Breast epithelium (tissue), 4 donors: ENCODE measurements around the gene ATP8B4. TPM values are rescaled to one million over a fixed set of nuclear protein-coding genes. Genes with fewer than 3 reads are reported as not detected.

Experiments used
- DNase-seq, 2 donors: peaks; one replicate each; pipeline ENCODE4 v3.0.0-alpha.2; 2019; ENCODE audit warnings: low spot score in 2 of 2
- H3K27ac ChIP-seq, 2 donors: fragments of 200-600 bp; sonication (generic) in 1 of 2; one replicate each; pipeline ENCODE4 v1.5.1; 2016 to 2019; ENCODE audit warnings: mild to moderate bottlenecking in 1 of 2
- H3K27me3 ChIP-seq, 2 donors: fragments of 200-600 bp; sonication (generic) in 1 of 2; one replicate each; pipeline versions ENCODE4 v1.5.1 to v1.6.0; 2017 to 2019; ENCODE audit warnings: control low read depth in 1 of 2, mild to moderate bottlenecking in 1 of 2
- H3K36me3 ChIP-seq: fragments of 200-600 bp; one replicate; pipeline ENCODE4 v1.5.1; 2019
- H3K4me1 ChIP-seq, 2 donors: fragments of 200-600 bp; sonication (generic); one replicate each; pipeline ENCODE4 v1.5.1; 2016 to 2019; ENCODE audit warnings: control low read depth in 1 of 2
- H3K4me3 ChIP-seq, 3 donors: fragments of 200-600 bp; sonication (generic); 1 replicate in 2 of 3; 2 replicates in 1 of 3; pipeline ENCODE4 v1.5.1; 2016 to 2019; ENCODE audit warnings: mild to moderate bottlenecking in 3 of 3, moderate library complexity in 2 of 3
- H3K9me3 ChIP-seq, 2 donors: fragments of 200-600 bp; sonication (generic) in 1 of 2; one replicate each; pipeline ENCODE4 v1.5.1; 2016 to 2019; ENCODE audit warnings: control low read depth in 1 of 2
- POLR2A ChIP-seq: fragments of 450-650 bp; IDR thresholded peaks from one replicate; pipeline ENCODE4 v1.6.1; 2016; ENCODE audit warnings: antibody characterized with exemption, mild to moderate bottlenecking, moderate library complexity
- POLR2AphosphoS5 ChIP-seq, 3 donors: sonication (generic); formaldehyde crosslinking; IDR thresholded peaks; one replicate each; pipeline ENCODE4 v1.6.1; 2017; ENCODE audit warnings: antibody characterized with exemption in 3 of 3
- intact Hi-C: fragments of 100-400 bp; cut with DNase I; formaldehyde crosslinking; loops from one replicate; pipeline ENCODE4 v1.15.1; 2023; ENCODE audit warnings: low total_unique reads
- total RNA-seq, 3 donors: library from RNA; depleted of rRNA; stranded (reverse); fragments of >200 nt; gene quantifications; one replicate each; pipeline ENCODE4 v1.1.0, GENCODE V29; 2016
- TF ChIP-seq, protein P1 (sequence below), 3 donors: fragments of 450-650 bp; IDR thresholded peaks; one replicate each; pipeline ENCODE4 v1.5.1; 2016 to 2017; ENCODE audit warnings: antibody characterized with exemption in 3 of 3, mild to moderate bottlenecking in 3 of 3, moderate library complexity in 3 of 3

The ATP8B4 gene
- total RNA-seq, 3 donors from 2014 or later = 7.9 to 28.3 (median 9.5) TPM

DNA sequence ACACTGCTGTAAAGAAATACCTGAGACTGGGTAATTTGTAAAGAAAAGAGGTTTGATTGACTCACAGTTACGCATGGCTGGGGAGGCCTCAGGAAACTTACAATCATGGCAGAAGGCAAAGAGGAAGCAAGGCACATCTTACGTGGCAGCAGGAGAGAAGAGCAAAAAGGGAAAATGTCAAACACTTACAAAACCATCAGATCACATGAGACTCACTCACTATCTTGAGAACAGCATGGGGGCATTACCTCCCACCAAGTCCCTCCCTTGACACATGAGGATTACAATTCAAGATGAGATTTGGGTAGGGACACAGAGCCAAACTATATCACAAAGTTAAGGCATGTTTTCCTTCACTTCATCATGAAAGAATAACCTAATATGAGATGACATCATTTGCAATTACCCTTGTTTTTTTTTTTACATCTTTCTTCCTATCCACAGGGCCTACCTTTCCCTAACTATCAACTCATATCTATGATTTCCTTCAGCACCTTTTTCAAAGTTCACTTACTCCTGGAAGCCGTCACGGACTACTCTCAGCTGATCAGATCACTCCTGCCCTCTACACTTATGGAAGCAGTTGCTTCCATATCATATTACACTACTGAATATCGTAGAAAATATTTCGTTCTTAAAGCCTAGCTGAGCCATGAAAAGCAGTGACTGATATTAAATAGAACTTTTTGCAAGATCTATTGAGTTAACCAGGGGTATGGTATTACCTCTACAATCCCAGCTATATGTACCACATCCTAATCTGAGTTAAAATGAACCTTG, 25.5 kb upstream of the ATP8B4 start:
- Histone ChIP-seq H3K4me3 (no peak overlapping the region), H3K27me3 (no peaks in the 10 kb centered on the region), H3K4me1 (no peaks in the 10 kb centered on the region), H3K9me3 (no peaks in the 10 kb centered on the region), H3K36me3 (no peaks in the 10 kb centered on the region), H3K27ac (no peak overlapping the region)
- intact Hi-C loops = no loop called here
- TF ChIP-seq, protein P1, sequence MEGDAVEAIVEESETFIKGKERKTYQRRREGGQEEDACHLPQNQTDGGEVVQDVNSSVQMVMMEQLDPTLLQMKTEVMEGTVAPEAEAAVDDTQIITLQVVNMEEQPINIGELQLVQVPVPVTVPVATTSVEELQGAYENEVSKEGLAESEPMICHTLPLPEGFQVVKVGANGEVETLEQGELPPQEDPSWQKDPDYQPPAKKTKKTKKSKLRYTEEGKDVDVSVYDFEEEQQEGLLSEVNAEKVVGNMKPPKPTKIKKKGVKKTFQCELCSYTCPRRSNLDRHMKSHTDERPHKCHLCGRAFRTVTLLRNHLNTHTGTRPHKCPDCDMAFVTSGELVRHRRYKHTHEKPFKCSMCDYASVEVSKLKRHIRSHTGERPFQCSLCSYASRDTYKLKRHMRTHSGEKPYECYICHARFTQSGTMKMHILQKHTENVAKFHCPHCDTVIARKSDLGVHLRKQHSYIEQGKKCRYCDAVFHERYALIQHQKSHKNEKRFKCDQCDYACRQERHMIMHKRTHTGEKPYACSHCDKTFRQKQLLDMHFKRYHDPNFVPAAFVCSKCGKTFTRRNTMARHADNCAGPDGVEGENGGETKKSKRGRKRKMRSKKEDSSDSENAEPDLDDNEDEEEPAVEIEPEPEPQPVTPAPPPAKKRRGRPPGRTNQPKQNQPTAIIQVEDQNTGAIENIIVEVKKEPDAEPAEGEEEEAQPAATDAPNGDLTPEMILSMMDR (IDR thresholded peaks at IDR 0.05) = no peak
- no peak for TF ChIP-seq POLR2AphosphoS5 (IDR thresholded peaks at IDR 0.05)
- no peak for TF ChIP-seq POLR2A
- no peak for DNase-seq

GRCh38 chr15:50143255-50143860, 24.3 kb upstream of the ATP8B4 start:
- Histone ChIP-seq H3K9me3 (no peaks in the 10 kb centered on the region), H3K36me3 (no peaks in the 10 kb centered on the region), H3K4me1 (no peaks in the 10 kb centered on the region), H3K27me3 (no peaks in the 10 kb centered on the region), H3K4me3 (no peak overlapping the region), H3K27ac (no peak overlapping the region)
- TF ChIP-seq, protein P1 (IDR thresholded peaks at IDR 0.05) = no peak
- no peak for TF ChIP-seq POLR2A
- TF ChIP-seq POLR2AphosphoS5 (IDR thresholded peaks at IDR 0.05) = no peak
- DNase-seq = no peak
- intact Hi-C loops = no loop called here

DNA sequence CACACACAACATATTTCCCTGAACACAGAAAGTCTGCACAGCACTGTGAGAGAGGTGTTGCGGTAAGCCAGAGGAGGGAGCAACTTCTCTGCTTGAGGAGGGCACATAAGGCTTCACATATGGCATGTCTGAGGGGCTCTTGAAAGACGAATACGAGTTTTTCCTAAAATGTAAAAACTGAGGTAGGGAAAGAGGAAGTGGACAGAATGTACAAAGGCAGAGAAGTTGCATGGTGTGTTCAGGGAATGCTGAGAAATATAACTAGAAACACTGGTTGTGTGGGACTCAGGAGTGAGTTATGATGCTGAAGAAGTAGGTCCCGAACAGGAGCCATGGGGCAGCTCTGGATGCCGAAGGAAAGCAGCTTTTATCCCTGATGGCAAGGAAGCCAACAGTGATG, 22.8 kb upstream of the ATP8B4 start:
- intact Hi-C loops = no loop called here
- Histone ChIP-seq H3K9me3 (no peaks in the 10 kb centered on the region), H3K27me3 (no peaks in the 10 kb centered on the region), H3K36me3 (no peaks in the 10 kb centered on the region), H3K4me3 (no peak overlapping the region), H3K27ac (no peak overlapping the region), H3K4me1 (no peaks in the 10 kb centered on the region)
- TF ChIP-seq POLR2A (no peak), POLR2AphosphoS5 (IDR thresholded peaks at IDR 0.05) (no peak)
- TF ChIP-seq, protein P1 (IDR thresholded peaks at IDR 0.05) = no peak
- DNase-seq = no peak

- intact Hi-C loops = no loop called here
- DNase-seq = no peak
- TF ChIP-seq POLR2A (no peak), POLR2AphosphoS5 (IDR thresholded peaks at IDR 0.05) (no peak)
- TF ChIP-seq, protein P1 (IDR thresholded peaks at IDR 0.05) = no peak
- H3K36me3 ChIP-seq = no peaks in the 10 kb centered on the region
- no peak overlapping the region for H3K4me3 ChIP-seq
- no peaks in the 10 kb centered on the region for H3K27me3 ChIP-seq
- H3K27ac ChIP-seq = no peak overlapping the region
- H3K9me3 ChIP-seq = no peaks in the 10 kb centered on the region
- no peaks in the 10 kb centered on the region for H3K4me1 ChIP-seq
Observed at GRCh38 chr15:50140983-50141382, 21.9 kb upstream of the ATP8B4 start.

DNA sequence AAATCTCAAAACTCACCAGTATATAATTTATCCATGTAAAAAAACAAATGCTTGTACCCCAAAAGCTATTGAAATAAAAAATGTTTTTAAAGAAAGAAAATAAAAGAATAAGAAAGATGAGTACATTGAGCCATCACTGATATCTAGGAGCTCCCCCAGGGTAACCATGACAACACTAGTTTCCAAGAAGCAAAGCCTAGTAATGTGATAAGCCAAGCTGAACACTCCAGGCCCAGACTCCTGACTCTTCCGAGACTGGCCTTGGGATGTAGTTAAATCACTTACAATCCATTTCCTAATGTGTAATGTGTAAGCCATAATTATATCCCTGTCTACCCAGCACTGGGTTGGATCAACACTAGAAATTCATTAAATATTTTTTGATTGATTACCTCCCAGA, 21.1 kb upstream of the ATP8B4 start:
- TF ChIP-seq POLR2AphosphoS5 (IDR thresholded peaks at IDR 0.05) (no peak), POLR2A (no peak)
- TF ChIP-seq, protein P1 (IDR thresholded peaks at IDR 0.05) = no peak
- Histone ChIP-seq H3K4me3 (no peak overlapping the region), H3K9me3 (no peaks in the 10 kb centered on the region), H3K4me1 (no peaks in the 10 kb centered on the region), H3K27ac (no peak overlapping the region), H3K27me3 (no peaks in the 10 kb centered on the region), H3K36me3 (no peaks in the 10 kb centered on the region)
- no peak for DNase-seq
- intact Hi-C loops = no loop called here
